ENCODE results near the gene OR10A2.
"Not testable (repeated sequence)": the region's sequence is repeated elsewhere in the genome, so short reads cannot be mapped to it uniquely, and the experiment has no call there.

Gene OR10A2

GRCh38 chr11:6882751-6883150 lies 19.9 kb downstream of the OR10A2 start:
- H3K9ac ChIP-seq (ENCODE audit: low read length) = no peak overlapping the region
- no peaks in the 10 kb centered on the region for H3K9me3 ChIP-seq (ENCODE audit: control insufficient read depth, insufficient read depth, low read depth, low read length)
- H3K36me3 ChIP-seq (ENCODE audit: control insufficient read depth, insufficient read depth, low read length) = no peaks in the 10 kb centered on the region
- H3K4me1 ChIP-seq (ENCODE audit: control insufficient read depth, insufficient read depth, low read length) = no peaks in the 10 kb centered on the region
- no peak overlapping the region for H3K4me3 ChIP-seq (ENCODE audit: low read depth, low read length)
- no peaks in the 10 kb centered on the region for H3K27me3 ChIP-seq (ENCODE audit: control insufficient read depth, insufficient read depth, low read length)
- H3K27ac ChIP-seq (ENCODE audit: low read depth, low read length) = no peak overlapping the region

DNA sequence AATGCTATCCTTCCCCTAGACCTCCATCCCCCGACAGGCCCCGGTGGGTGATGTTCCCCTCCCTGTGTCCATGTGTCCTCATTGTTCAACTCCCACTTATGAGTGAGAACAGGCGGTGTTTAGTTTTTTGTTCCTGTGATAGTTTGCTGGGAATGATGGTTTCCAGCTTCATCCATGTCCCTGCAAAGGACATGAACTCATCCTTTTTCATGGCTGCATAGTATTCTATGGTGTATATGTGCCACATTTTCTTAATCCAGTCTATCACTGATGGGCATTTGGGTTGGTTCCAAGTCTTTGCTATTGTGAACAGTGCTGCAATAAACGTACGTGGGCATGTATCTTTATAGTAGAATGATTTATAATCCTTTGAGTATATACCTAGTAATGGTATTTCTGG lies 24.9 kb downstream of the OR10A2 start:
- not testable (repeated sequence) for H3K4me1 ChIP-seq (ENCODE audit: control insufficient read depth, insufficient read depth, low read length); H3K36me3 ChIP-seq (ENCODE audit: control insufficient read depth, insufficient read depth, low read length); H3K9ac ChIP-seq (ENCODE audit: low read length); H3K4me3 ChIP-seq (ENCODE audit: low read depth, low read length); H3K9me3 ChIP-seq (ENCODE audit: control insufficient read depth, insufficient read depth, low read depth, low read length); H3K27me3 ChIP-seq (ENCODE audit: control insufficient read depth, insufficient read depth, low read length); H3K27ac ChIP-seq (ENCODE audit: low read depth, low read length)

DNA sequence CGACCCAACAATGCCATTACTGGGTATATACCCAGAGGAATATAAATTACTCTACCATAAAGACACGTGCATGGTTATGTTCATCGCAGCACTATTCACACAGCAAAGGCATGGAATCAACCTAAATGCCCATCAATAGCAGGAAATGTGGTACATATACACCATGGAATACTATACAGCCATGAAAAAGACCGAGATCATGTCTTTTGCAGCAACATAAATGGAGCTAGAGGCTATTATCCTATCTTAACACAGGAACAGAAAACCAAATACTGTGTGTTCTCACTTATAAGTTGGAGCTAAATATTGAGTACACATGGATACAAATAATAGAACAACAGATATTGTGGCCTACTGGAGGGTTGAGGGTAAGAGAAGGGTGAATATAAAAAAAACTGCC lies 26.0 kb downstream of the OR10A2 start:
- Histone ChIP-seq H3K4me1 (ENCODE audit: control insufficient read depth, insufficient read depth, low read length) (no peaks in the 10 kb centered on the region), H3K9ac (ENCODE audit: low read length) (no peak overlapping the region), H3K27ac (ENCODE audit: low read depth, low read length) (no peak overlapping the region), H3K4me3 (ENCODE audit: low read depth, low read length) (no peak overlapping the region), H3K36me3 (ENCODE audit: control insufficient read depth, insufficient read depth, low read length) (no peaks in the 10 kb centered on the region), H3K27me3 (ENCODE audit: control insufficient read depth, insufficient read depth, low read length) (no peaks in the 10 kb centered on the region), H3K9me3 (ENCODE audit: control insufficient read depth, insufficient read depth, low read depth, low read length) (no peaks in the 10 kb centered on the region)

DNA sequence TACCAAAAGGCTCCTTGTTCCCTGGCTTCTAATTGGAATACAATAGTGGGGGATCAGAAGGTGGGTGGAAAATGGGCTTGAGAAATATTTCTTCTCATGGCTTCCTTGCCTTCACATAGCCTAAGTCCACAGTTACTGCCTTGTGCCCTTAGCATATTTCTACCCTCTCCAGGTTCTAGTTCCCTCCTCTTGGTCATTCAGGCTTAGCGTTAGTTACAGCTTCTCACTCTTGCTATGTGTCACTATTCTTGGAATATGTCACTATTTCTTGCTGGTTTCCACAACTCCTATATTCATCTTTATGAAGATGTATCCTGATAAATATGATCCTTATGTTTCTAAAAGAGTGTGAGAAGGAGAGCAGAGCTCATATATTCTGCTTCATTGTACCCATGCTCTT lies 27.0 kb downstream of the OR10A2 start:
- H3K4me1 ChIP-seq (ENCODE audit: control insufficient read depth, insufficient read depth, low read length) = no peaks in the 10 kb centered on the region
- no peaks in the 10 kb centered on the region for H3K27me3 ChIP-seq (ENCODE audit: control insufficient read depth, insufficient read depth, low read length)
- H3K9ac ChIP-seq (ENCODE audit: low read length) = no peak overlapping the region
- no peak overlapping the region for H3K27ac ChIP-seq (ENCODE audit: low read depth, low read length)
- no peak overlapping the region for H3K4me3 ChIP-seq (ENCODE audit: low read depth, low read length)
- no peaks in the 10 kb centered on the region for H3K9me3 ChIP-seq (ENCODE audit: control insufficient read depth, insufficient read depth, low read depth, low read length)
- no peaks in the 10 kb centered on the region for H3K36me3 ChIP-seq (ENCODE audit: control insufficient read depth, insufficient read depth, low read length)

DNA sequence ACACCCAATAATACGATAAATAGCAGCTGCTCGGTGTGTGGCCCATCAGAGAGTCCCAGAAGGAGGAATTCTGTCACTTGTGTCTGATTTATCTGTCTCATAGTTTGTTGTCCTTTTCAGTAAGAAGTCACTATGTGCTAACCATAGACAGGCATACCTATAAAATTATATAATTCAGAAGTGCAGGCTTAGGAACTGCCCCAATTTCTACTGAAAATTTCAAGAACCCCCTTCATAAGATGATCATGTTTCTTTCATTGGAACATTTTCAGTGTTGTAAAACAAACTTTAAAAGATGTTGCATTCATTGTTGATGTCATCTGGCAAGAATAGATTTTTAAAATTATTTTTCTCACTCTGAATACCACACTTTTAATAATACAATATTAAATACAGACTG lies 29.5 kb downstream of the OR10A2 start, which contains the start of gene OR2D2:
TSS of gene OR2D2 (minus strand) at position 101 of the 400 bp plus-strand sequence. CDS start at position 101, 0 bp downstream.
- Histone ChIP-seq H3K9ac (ENCODE audit: low read length) (no peak within 1 kb of the TSS), H3K27me3 (ENCODE audit: control insufficient read depth, insufficient read depth, low read length) (no peaks in the 10 kb centered on the region), H3K4me1 (ENCODE audit: control insufficient read depth, insufficient read depth, low read length) (no peaks in the 10 kb centered on the region), H3K9me3 (ENCODE audit: control insufficient read depth, insufficient read depth, low read depth, low read length) (no peaks in the 10 kb centered on the region), H3K36me3 (ENCODE audit: control insufficient read depth, insufficient read depth, low read length) (no peaks in the 10 kb centered on the region), H3K4me3 (ENCODE audit: low read depth, low read length) (no peak within 1 kb of the TSS), H3K27ac (ENCODE audit: low read depth, low read length) (no peak within 1 kb of the TSS)

- Histone ChIP-seq H3K27ac (ENCODE audit: low read depth, low read length) (no peak overlapping the region), H3K27me3 (ENCODE audit: control insufficient read depth, insufficient read depth, low read length) (no peaks in the 10 kb centered on the region), H3K4me1 (ENCODE audit: control insufficient read depth, insufficient read depth, low read length) (no peaks in the 10 kb centered on the region), H3K9me3 (ENCODE audit: control insufficient read depth, insufficient read depth, low read depth, low read length) (no peaks in the 10 kb centered on the region), H3K36me3 (ENCODE audit: control insufficient read depth, insufficient read depth, low read length) (no peaks in the 10 kb centered on the region), H3K4me3 (ENCODE audit: low read depth, low read length) (no peak overlapping the region), H3K9ac (ENCODE audit: low read length) (no peak overlapping the region)
Measured at GRCh38 chr11:6894097-6894496, 31.2 kb downstream of the OR10A2 start.

- H3K9me3 ChIP-seq (ENCODE audit: control insufficient read depth, insufficient read depth, low read depth, low read length) = no peaks in the 10 kb centered on the region
- no peaks in the 10 kb centered on the region for H3K36me3 ChIP-seq (ENCODE audit: control insufficient read depth, insufficient read depth, low read length)
- no peaks in the 10 kb centered on the region for H3K4me1 ChIP-seq (ENCODE audit: control insufficient read depth, insufficient read depth, low read length)
Measured at GRCh38 chr11:6895010-6895409, 32.2 kb downstream of the OR10A2 start.

DNA sequence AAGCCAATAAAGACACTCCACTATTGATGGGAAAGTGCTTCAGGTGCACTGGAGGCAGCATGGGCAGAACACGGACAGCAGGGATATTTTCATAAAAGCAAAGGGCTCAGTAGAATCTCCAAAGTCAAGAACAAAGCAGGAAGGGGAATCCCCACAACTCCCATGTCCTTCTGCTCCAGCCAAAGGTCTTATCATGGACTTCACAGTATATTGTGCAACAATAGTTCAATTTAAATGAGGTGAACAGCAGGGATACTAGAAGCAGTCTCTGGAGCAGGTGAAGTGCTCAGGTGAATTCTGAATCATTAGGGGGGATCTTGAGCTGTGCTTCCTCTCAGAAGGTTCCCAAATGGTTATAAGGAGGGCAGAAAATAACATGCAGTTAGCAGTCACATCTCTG lies 36.1 kb downstream of the OR10A2 start:
- H3K27ac ChIP-seq (ENCODE audit: low read depth, low read length) = no peak overlapping the region
- no peaks in the 10 kb centered on the region for H3K27me3 ChIP-seq (ENCODE audit: control insufficient read depth, insufficient read depth, low read length)
- H3K9ac ChIP-seq (ENCODE audit: low read length) = no peak overlapping the region
- no peaks in the 10 kb centered on the region for H3K36me3 ChIP-seq (ENCODE audit: control insufficient read depth, insufficient read depth, low read length)
- no peaks in the 10 kb centered on the region for H3K4me1 ChIP-seq (ENCODE audit: control insufficient read depth, insufficient read depth, low read length)
- no peak overlapping the region for H3K4me3 ChIP-seq (ENCODE audit: low read depth, low read length)
- H3K9me3 ChIP-seq (ENCODE audit: control insufficient read depth, insufficient read depth, low read depth, low read length) = no peaks in the 10 kb centered on the region

More at GRCh38 chr11:6895010-6895409, 32.2 kb downstream of the OR10A2 start:
- Histone ChIP-seq H3K9ac (ENCODE audit: low read length) (no peak overlapping the region), H3K27me3 (ENCODE audit: control insufficient read depth, insufficient read depth, low read length) (no peaks in the 10 kb centered on the region), H3K27ac (ENCODE audit: low read depth, low read length) (no peak overlapping the region), H3K4me3 (ENCODE audit: low read depth, low read length) (no peak overlapping the region)

GRCh38 chr11:6900327-6900999 lies 37.6 kb downstream of the OR10A2 start:
- no peak overlapping the region for H3K27ac ChIP-seq (ENCODE audit: low read depth, low read length)
- no peaks in the 10 kb centered on the region for H3K4me1 ChIP-seq (ENCODE audit: control insufficient read depth, insufficient read depth, low read length)
- no peak overlapping the region for H3K4me3 ChIP-seq (ENCODE audit: low read depth, low read length)
- no peaks in the 10 kb centered on the region for H3K27me3 ChIP-seq (ENCODE audit: control insufficient read depth, insufficient read depth, low read length)
- H3K9me3 ChIP-seq (ENCODE audit: control insufficient read depth, insufficient read depth, low read depth, low read length) = no peaks in the 10 kb centered on the region
- no peak overlapping the region for H3K9ac ChIP-seq (ENCODE audit: low read length)
- no peaks in the 10 kb centered on the region for H3K36me3 ChIP-seq (ENCODE audit: control insufficient read depth, insufficient read depth, low read length)

DNA sequence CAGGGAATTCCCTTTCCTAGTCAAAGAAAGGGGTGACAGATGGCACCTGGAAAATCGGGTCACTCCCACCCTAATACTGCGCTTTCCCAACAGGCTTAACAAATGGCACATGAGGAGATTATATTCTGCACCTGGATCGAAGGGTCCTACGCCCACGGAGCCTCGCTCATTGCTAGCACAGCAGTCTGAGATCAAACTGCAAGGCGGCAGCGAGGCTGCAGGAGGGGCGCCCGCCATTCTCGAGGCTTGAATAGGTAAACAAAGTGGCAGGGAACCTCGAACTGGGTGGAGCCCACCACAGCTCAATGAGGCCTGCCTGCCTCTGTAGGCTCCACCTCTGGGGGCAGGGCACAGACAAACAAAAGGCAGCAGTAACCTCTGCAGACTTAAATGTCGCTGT lies 41.9 kb downstream of the OR10A2 start:
- H3K4me3 ChIP-seq (ENCODE audit: low read depth, low read length) = peak overlapping the region; percentile 57; the same call in 1 of the 2 replicates
- peak overlapping the region; percentile 58 for H3K9ac ChIP-seq (ENCODE audit: low read length)
- not testable (repeated sequence) for H3K27me3 ChIP-seq (ENCODE audit: control insufficient read depth, insufficient read depth, low read length); H3K4me1 ChIP-seq (ENCODE audit: control insufficient read depth, insufficient read depth, low read length); H3K36me3 ChIP-seq (ENCODE audit: control insufficient read depth, insufficient read depth, low read length); H3K9me3 ChIP-seq (ENCODE audit: control insufficient read depth, insufficient read depth, low read depth, low read length); H3K27ac ChIP-seq (ENCODE audit: low read depth, low read length)

DNA sequence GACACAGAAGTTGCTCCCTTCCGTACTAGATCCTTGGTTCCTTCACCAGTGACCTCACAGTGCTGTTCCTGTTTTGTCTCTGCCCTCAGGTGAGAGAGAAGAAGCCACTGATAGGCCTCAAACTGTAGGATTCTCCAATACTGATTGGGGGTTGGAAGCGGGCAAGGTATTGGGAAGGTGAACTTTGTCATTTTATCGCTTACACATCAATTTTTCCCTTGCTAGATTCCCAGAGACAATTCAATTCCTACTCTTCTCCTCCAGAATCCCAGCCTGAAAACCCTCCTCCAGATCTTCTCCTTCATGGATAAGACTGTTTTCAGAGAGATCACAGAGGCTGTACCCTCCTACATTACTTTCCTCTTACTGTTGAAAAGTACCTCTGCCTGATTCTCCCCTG lies 48.5 kb downstream of the OR10A2 start:
- no peak overlapping the region for H3K9ac ChIP-seq (ENCODE audit: low read length)

More for the DNA sequence above, 48.5 kb downstream of the OR10A2 start:
- H3K4me1 ChIP-seq (ENCODE audit: control insufficient read depth, insufficient read depth, low read length) = no peaks in the 10 kb centered on the region
- no peaks in the 10 kb centered on the region for H3K36me3 ChIP-seq (ENCODE audit: control insufficient read depth, insufficient read depth, low read length)
- H3K4me3 ChIP-seq (ENCODE audit: low read depth, low read length) = no peak overlapping the region
- H3K9me3 ChIP-seq (ENCODE audit: control insufficient read depth, insufficient read depth, low read depth, low read length) = no peaks in the 10 kb centered on the region
- no peak overlapping the region for H3K27ac ChIP-seq (ENCODE audit: low read depth, low read length)
- H3K27me3 ChIP-seq (ENCODE audit: control insufficient read depth, insufficient read depth, low read length) = no peaks in the 10 kb centered on the region

Measured in HUES6 (cell line).